NCI-H1048 (cell line): ENCODE measurements around the gene HDGFL2.

Experiments
- DNase-seq: peaks from one replicate; lab custom pipeline; 2025; lab: John Stamatoyannopoulos, UW

Gene HDGFL2

DNA sequence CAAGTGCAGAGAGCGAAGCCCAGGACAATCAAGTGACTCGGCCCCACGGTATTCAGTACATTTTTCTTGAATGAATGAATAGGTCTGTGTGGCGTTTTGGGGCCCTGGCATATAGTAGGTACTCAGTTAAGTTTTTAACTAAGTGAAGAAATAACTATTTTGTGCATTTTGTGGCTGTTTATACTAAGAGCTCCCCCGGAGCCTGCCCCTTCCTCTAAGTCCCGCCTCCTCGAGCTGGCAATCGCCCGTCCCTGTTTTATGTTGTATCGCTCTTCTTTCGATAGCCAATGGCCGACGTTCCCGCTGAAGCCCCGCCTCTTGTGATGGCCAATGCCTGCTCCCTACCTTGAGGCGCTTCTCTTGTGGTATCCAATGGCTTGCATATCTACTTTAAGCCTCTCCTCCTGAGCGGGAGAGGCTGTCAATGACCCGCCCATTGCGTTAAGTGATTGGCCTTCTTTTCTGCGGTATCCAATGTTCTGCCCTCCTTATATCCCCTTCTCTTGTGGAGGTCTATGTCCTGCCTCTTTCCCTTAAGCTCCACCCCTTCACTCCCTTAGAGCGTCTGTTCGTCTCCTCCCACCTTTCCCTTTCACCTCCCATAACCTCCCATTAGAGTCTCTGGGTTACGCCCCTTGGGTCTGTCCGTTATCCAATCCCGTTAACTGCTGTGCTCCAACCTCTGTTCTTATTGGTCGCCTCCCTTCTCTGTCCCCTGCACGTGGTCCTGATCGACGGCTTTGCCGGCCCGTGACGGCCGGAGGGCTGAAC is 509 bp upstream of the HDGFL2 start:
- peak; percentile 100 for DNase-seq

GRCh38 chr19:4473011-4473762 is 1.1 kb downstream of the HDGFL2 start:
- no peak for DNase-seq

GRCh38 chr19:4473763-4474513 is 1.8 kb downstream of the HDGFL2 start:
- no peak for DNase-seq

DNA sequence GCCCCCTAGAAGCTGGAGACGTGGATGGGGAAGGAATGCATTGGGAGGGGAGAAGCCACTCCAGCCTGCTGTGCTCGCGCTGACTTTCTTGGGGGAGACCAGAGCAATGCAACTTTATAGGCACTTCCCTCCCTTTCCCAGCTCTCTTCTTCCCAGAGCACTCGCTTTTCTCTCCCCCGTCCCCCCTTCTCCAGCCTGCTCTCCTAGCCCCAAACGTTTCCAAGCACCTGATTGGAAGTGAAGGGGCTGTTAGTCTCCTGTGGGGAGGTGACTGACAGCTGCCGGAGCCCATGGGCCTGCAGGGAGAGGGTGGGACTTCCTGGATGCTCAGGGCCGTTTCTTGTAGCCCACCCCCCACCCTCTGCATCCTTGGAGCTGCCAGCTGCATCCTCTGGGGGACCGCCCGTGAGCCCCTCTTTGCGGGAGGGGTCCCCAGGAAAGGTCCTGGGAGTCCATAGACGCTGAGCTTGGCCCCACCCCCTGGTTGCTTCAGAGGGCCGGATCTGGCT is 2.5 kb downstream of the HDGFL2 start:
- DNase-seq: peak; percentile 58

DNA sequence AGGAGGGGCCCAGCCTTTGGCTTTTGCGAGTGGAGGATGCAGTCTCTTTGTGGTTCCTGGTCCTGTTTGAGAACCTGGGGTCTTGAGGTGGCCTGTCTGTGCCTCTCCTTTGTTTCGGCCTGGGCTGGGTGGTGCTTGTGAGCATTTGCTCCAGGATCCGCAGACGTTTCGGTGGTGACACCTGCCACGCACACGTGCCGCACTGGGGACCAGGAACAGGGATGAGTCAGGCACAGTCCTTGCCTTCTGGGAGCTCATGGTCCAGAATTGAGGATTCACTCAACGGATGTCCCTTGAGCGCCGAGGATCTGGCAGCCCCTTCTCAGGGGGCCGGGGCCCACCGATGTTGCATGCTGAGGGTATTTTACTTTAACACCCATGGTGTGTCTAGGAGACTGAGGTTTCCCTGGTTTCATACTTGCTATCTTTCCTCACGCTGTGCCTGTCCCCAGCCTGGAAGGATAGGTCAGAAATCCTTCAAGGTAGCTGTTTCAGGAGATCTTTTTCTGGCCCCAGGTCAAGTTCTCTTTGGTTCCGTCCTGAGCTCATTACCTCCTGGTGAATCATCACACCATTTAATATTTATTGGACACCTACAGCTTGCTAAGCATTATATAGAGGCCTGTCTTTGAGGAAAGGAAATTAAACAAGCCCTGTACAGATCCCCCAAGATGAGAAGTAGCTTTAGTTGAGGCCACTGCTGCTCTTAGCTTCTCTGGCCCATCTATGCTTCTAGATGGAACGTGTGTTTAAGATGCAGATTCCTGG is 5.1 kb downstream of the HDGFL2 start:
- no peak for DNase-seq

DNA sequence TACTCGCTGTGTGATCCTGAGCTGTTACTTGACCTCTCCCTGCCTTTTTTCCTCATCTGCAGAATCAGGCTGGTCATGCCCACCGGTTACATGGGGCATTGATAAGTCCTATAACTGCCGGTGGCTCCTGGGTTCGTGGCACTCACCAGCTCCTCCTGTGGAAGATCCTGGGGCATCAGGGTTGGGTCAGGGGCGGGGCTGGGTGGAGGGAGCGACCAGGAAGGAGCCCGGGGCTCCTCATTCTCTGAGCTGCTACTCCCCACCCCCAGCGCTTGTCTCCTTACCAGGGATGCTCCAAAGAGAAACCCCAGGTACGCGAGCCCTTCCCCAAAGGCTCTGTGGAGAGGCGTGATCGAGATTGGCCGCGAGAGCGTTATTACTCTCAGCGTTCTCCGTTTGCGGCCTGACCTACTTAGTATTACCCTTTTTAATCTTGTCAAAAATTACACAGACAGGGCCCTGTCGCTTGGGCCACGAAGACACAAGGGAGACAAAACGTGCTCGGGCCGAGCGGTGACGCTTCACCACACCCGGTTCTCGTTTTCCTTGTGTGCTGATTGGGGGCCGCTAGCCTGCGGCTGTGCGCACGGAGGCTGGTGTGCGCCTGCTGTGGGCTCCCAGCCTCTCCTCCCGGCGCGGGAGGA is 10.7 kb downstream of the HDGFL2 start:
- no peak for DNase-seq

DNA sequence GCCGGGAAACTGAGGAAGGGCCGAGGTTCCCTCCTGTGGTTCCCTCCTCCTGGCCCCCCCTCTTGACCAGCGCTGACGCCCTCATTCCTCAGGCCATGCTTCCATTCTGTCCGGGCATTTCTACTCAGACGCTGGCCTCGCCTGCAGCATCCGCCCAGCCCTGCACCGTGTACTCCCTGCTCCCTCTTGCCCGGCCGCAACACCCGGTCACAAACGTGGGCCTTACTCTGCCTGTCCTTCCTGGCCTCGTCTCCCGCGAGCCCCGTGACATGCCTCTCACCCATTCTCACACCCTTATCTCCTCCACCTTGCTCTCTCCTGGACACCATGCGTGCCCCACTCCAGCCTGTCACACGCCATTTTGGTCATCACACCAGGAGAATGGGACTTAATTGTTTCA is 11.3 kb downstream of the HDGFL2 start:
- DNase-seq: no peak

GRCh38 chr19:4487572-4487971 is 15.5 kb downstream of the HDGFL2 start:
- DNase-seq: no peak

GRCh38 chr19:4488496-4488895 is 16.4 kb downstream of the HDGFL2 start:
- DNase-seq: no peak

GRCh38 chr19:4491446-4491845 is 19.3 kb downstream of the HDGFL2 start:
- no peak for DNase-seq

DNA sequence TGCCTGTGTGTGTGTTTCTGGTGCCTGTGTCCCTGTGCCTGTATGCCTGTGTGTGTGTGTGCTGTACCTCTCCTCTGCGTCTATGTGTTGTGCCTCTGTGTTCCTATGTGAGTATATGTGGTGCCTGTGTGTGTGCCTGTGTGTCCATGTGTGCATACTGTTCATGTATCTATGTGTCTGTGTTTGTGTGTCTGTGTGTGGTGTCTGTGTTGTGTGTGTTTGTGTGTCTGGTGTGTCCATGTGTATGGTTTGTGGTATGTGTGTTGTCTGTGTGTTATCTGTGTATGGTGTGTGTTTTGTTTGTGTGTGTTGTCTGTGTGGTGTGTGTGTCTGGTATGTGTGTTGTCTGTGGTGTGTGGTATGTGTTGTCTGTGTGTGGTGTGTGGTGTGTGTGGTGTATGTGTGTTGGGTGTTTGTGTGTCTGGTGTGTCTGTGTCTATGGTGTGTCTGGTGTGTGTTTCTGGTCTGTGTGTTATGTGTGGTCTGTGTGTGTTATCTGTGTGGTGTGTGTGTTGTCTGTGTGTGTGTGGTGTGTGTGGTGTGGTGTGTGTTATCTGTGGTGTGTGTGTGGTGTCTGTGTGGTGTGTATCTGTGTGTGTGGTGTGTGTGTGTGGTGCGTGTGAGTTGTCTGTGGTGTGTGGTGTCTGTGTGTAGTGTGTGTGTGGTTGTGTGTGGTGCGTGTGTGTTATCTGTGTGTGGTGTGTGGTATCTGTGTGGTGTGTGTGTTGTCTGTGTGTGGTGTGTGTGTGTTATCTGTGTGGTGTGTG is 20.4 kb downstream of the HDGFL2 start:
- no peak for DNase-seq

- no peak for DNase-seq
Measured at GRCh38 chr19:4493104-4493928, 21.2 kb downstream of the HDGFL2 start.

DNA sequence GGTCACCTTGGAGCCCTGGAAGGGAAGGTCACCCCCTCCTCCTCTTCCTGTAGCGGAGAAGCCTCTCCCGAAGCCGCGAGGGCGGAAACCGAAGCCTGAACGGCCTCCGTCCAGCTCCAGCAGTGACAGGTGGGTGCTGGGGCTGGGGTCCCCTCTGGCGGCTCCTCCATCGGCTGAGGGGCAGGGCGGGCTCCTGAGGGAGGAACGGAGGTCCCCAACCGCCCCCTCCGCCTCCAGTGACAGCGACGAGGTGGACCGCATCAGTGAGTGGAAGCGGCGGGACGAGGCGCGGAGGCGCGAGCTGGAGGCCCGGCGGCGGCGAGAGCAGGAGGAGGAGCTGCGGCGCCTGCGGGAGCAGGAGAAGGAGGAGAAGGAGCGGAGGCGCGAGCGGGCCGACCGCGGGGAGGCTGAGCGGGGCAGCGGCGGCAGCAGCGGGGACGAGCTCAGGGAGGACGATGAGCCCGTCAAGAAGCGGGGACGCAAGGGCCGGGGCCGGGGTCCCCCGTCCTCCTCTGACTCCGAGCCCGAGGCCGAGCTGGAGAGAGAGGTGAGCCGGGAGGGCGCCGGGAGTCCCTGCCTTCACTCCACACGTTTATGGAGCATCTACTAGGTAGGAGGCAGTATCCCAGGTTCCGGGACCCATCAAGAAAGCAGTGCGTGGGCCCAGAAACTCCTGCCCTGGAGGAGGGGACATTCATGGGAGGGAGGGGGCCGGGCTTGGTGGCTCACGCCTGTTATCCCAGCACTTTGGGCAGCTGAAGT is 22.0 kb downstream of the HDGFL2 start:
- DNase-seq: no peak

DNA sequence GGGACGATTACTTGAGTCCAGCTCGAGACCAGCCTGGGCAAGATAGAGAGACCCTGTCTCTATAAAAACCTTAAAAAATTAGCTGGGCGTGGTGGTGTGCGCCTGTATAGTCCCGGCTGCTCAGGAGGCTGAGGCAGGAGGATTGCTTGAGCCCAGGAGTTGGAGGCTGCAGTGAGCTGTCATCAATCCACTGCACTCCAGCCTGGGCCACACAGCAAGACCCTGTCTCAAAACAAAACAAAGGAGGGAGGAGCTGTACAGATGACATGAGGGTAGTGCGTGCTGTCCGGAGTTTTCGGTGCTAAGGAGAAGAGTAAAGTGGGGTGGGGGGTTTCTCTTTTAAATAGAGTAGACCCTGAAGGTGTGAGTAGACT is 22.6 kb downstream of the HDGFL2 start:
- no peak for DNase-seq

- no peak for DNase-seq
Measured at GRCh38 chr19:4495471-4495870, 23.4 kb downstream of the HDGFL2 start.

- DNase-seq: no peak
Measured at GRCh38 chr19:4496304-4496703, 24.2 kb downstream of the HDGFL2 start.

DNA sequence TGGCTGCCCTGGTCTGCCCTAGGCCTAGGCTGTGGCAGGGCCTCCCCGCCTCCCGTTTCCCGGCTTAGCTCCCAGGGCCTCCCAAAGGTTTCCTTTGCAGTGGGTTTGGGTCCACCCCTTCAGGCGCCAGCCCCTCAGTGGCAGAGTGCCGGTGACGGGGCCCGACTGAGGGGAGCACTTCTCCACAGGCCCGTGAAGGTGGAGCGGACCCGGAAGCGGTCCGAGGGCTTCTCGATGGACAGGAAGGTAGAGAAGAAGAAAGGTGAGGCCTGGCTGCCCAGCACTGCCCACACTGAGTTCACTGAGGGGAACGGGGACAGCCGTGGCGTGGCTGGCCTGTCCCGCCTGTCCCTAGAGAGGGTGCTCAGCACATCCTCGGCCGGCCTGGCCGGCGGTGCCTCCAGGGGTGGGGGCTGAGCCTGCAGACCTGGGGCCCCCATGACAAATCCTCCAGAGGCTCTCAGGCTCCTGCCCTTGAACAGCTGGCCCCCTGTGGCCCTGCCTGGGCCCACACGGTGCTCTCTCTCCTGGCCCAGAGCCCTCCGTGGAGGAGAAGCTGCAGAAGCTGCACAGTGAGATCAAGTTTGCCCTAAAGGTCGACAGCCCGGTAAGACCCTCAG is 25.8 kb downstream of the HDGFL2 start:
- DNase-seq: no peak

- DNase-seq: no peak
Measured at GRCh38 chr19:4498694-4499093, 26.6 kb downstream of the HDGFL2 start.

- DNase-seq: no peak
Measured at GRCh38 chr19:4499318-4499717, 27.2 kb downstream of the HDGFL2 start.
